Activated B cell treated with CpG ODN at 0.5 μM for 24 hours (primary cell): Measurements from ENCODE around the gene CLEC20A. TPM values are rescaled to one million over a fixed set of nuclear protein-coding genes. Genes with fewer than 3 reads are reported as not detected.

Experiments
- ATAC-seq: fragments of 200-7000 bp; cut with Tn5 transposase; one replicate; pipeline ENCODE4 v1.10.0; 2021; ENCODE audit warnings: low read depth, mild to moderate bottlenecking, moderate library complexity
- CTCF ChIA-PET: fragments of 350-600 bp; sonication (Branson Sonifier 250); formaldehyde crosslinking; loops from one replicate; lab custom pipeline; 2021; ENCODE audit warnings: antibody characterized with exemption; lab: Charles Lee
- POLR2A ChIA-PET: fragments of 350-600 bp; sonication (Branson Sonifier 250); formaldehyde crosslinking; loops from one replicate; lab custom pipeline; 2021; ENCODE audit warnings: antibody characterized with exemption; lab: Charles Lee
- DNase-seq: peaks from one replicate; pipeline ENCODE4 v3.0.0; 2022
- H3K27ac Mint-ChIP-seq: one replicate; pipeline ENCODE4 v1.8.0; 2020; ENCODE audit warnings: mixed read lengths
- H3K27me3 Mint-ChIP-seq: one replicate; pipeline ENCODE4 v1.8.0; 2021; ENCODE audit warnings: mixed read lengths
- H3K36me3 Mint-ChIP-seq: one replicate; pipeline ENCODE4 v1.8.0; 2021; ENCODE audit warnings: low read depth, mixed read lengths
- H3K4me1 Mint-ChIP-seq: one replicate; pipeline ENCODE4 v1.8.0; 2021; ENCODE audit warnings: mixed read lengths
- H3K4me3 Mint-ChIP-seq: one replicate; pipeline ENCODE4 v1.8.0; 2020; ENCODE audit warnings: mild to moderate bottlenecking, mixed read lengths
- H3K9me3 Mint-ChIP-seq: one replicate; pipeline ENCODE4 v1.8.0; 2020; ENCODE audit warnings: mixed read lengths
- intact Hi-C: fragments of 100-400 bp; cut with micrococcal nuclease; formaldehyde crosslinking; loops from one replicate; pipeline ENCODE4 v1.15.1; 2024
- total RNA-seq: library from RNA; stranded (reverse); gene quantifications from 2 replicates; pipeline ENCODE4 v1.2.3, GENCODE V29; 2022
- TF ChIP-seq, protein P1 (sequence below): fragments of 200-600 bp; IDR thresholded peaks from one replicate; pipeline ENCODE4 v1.8.0; 2022; ENCODE audit warnings: antibody characterized with exemption, mild to moderate bottlenecking

CLEC20A gene
- total RNA-seq, 1 donor from 2014 or later, result 1.7 TPM

DNA sequence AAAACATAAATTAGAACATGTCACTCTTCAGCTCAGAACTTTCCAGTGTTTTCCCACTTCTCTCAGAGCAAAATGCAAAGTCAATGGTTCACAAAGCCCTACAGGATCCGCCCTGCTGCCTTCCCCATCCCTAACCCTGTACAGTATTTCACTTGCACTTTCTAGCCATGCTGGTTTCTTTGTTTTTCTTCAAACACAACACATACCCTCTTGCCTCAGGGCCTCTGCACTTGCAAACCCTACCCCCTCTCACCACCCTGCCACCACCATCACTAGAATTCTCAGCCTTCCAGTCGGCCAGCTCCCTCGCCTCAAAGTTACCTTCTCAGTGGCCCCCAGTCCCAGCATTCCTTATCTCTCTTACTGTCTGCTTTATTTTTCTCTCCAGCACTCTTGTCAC lies 33.7 kb upstream of the CLEC20A start:
- H3K4me1 Mint-ChIP-seq, result peaks cover 4% of the 10 kb centered on the region
- DNase-seq (no peak), ATAC-seq (no peak)
- intact Hi-C loops, result loop anchor here (5.0 kb wide), 1 partner anchor 592 kb away; no protein-coding TSS in a partner anchor
- no peak overlapping the region for H3K4me3 Mint-ChIP-seq
- H3K27ac Mint-ChIP-seq, result no peak overlapping the region
- POLR2A ChIA-PET, result no interaction called here
- CTCF ChIA-PET, result interaction anchor here (0.7 to 7.9 kb wide), 4 partner anchors 220 to 477 kb away, joined by 3 to 207 read pairs (median 4); no protein-coding TSS in a partner anchor
- H3K36me3 Mint-ChIP-seq, result no peaks in the 10 kb centered on the region
- TF ChIP-seq, protein P1, sequence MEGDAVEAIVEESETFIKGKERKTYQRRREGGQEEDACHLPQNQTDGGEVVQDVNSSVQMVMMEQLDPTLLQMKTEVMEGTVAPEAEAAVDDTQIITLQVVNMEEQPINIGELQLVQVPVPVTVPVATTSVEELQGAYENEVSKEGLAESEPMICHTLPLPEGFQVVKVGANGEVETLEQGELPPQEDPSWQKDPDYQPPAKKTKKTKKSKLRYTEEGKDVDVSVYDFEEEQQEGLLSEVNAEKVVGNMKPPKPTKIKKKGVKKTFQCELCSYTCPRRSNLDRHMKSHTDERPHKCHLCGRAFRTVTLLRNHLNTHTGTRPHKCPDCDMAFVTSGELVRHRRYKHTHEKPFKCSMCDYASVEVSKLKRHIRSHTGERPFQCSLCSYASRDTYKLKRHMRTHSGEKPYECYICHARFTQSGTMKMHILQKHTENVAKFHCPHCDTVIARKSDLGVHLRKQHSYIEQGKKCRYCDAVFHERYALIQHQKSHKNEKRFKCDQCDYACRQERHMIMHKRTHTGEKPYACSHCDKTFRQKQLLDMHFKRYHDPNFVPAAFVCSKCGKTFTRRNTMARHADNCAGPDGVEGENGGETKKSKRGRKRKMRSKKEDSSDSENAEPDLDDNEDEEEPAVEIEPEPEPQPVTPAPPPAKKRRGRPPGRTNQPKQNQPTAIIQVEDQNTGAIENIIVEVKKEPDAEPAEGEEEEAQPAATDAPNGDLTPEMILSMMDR, result no peak
- H3K27me3 Mint-ChIP-seq, result no peaks in the 10 kb centered on the region
- no peaks in the 10 kb centered on the region for H3K9me3 Mint-ChIP-seq

DNA sequence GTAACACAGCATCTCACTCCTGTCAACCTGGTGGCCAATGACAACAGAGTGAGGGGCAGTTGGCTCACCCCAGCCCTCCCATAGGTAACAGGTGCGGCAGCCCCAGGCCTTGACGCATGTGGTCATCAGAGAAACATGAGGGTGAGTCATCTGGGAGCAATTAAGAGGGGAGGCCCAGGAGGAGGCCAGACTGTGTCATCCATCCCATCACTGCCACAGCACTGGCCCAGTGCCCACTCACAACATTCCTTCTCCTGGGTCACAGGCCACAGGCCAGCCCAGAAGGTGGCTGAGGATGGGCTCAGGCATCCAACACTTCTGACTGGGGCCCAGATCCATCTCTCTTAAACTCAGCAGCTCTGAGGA lies 33.3 kb upstream of the CLEC20A start:
- TF ChIP-seq, protein P1, result no peak
- DNase-seq (no peak), ATAC-seq (no peak)
- ChIA-PET POLR2A (no interaction called here), CTCF (interaction anchor here (0.7 to 7.9 kb wide), 4 partner anchors 220 to 478 kb away, joined by 3 to 207 read pairs (median 4); no protein-coding TSS in a partner anchor)
- H3K27me3 Mint-ChIP-seq, result no peaks in the 10 kb centered on the region
- no peak overlapping the region for H3K4me3 Mint-ChIP-seq
- intact Hi-C loops, result loop anchor here (5.0 kb wide), 1 partner anchor 592 kb away; no protein-coding TSS in a partner anchor
- peaks cover 4% of the 10 kb centered on the region for H3K4me1 Mint-ChIP-seq
- no peaks in the 10 kb centered on the region for H3K9me3 Mint-ChIP-seq
- H3K27ac Mint-ChIP-seq, result no peak overlapping the region
- H3K36me3 Mint-ChIP-seq, result no peaks in the 10 kb centered on the region

DNA sequence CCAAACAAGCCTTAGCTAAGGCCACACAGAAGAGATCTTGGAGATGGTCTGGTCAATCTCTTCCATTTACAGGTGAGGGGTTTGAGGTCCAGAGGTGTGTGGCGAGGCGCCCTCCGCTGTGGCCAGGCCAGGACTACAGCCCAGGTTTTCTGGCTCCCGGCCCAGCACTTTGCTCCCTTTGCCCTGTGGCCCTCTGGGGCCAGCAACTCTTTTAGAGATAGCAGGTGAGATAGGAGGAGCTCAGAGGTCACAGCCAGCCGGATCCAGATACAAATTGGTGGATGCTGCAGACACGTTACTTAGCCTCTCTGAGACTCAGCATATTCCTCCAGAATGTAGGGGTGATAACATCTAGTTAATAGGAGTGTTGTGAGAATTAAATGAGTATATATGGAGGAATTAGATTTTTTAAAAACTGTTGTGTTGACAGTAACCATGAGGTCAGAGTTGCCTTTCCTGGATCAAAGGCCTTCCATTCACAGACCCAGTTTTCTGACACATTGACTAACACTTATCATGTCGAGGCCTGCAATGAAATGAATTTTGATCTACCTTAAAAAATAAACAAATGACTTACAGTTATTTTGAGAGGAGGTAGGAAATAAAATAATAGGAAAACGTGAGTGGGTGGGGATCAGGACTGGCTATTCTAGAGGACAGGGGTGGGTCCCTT lies 32.7 kb upstream of the CLEC20A start:
- Mint-ChIP-seq H3K4me3 (no peak overlapping the region), H3K4me1 (peaks cover 4% of the 10 kb centered on the region), H3K36me3 (no peaks in the 10 kb centered on the region), H3K9me3 (peaks cover 3% of the 10 kb centered on the region), H3K27me3 (no peaks in the 10 kb centered on the region), H3K27ac (no peak overlapping the region)
- CTCF ChIA-PET, result interaction anchor here (1.0 to 7.9 kb wide), 3 partner anchors 229 to 478 kb away, joined by 3 to 207 read pairs (median 4); no protein-coding TSS in a partner anchor
- no peak for DNase-seq
- ATAC-seq, result no peak
- intact Hi-C loops, result loop anchor here (5.0 kb wide), 1 partner anchor 593 kb away; no protein-coding TSS in a partner anchor
- POLR2A ChIA-PET, result no interaction called here
- TF ChIP-seq, protein P1, result no peak

DNA sequence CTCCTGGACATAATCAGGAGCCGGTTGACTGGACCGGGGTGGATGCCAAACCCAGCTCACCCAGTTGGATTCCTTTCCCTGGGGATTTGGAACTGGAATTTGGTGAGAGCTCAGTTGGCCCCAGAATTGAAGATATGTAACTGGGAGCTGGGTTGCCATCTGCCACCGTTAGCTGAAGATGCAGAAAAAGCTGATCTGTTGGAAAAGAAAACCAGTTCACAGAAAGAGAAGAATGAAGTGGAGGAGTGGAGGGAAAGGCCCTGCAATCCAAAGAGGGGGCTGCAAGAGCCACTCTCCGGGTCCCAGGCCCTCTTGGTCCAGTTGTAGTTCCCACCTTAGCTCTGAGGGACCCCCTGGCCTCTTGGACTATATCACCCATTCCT lies 32.2 kb upstream of the CLEC20A start:
- no peak overlapping the region for H3K4me3 Mint-ChIP-seq
- H3K27ac Mint-ChIP-seq, result no peak overlapping the region
- POLR2A ChIA-PET, result no interaction called here
- peaks cover 3% of the 10 kb centered on the region for H3K9me3 Mint-ChIP-seq
- TF ChIP-seq, protein P1, result no peak
- no peak for DNase-seq
- peaks cover 4% of the 10 kb centered on the region for H3K4me1 Mint-ChIP-seq
- intact Hi-C loops, result no loop called here
- CTCF ChIA-PET, result interaction anchor here (7.9 kb wide), 1 partner anchor 473 kb away, joined by 207 read pairs; no protein-coding TSS in a partner anchor
- ATAC-seq, result no peak
- no peaks in the 10 kb centered on the region for H3K27me3 Mint-ChIP-seq
- H3K36me3 Mint-ChIP-seq, result no peaks in the 10 kb centered on the region

DNA sequence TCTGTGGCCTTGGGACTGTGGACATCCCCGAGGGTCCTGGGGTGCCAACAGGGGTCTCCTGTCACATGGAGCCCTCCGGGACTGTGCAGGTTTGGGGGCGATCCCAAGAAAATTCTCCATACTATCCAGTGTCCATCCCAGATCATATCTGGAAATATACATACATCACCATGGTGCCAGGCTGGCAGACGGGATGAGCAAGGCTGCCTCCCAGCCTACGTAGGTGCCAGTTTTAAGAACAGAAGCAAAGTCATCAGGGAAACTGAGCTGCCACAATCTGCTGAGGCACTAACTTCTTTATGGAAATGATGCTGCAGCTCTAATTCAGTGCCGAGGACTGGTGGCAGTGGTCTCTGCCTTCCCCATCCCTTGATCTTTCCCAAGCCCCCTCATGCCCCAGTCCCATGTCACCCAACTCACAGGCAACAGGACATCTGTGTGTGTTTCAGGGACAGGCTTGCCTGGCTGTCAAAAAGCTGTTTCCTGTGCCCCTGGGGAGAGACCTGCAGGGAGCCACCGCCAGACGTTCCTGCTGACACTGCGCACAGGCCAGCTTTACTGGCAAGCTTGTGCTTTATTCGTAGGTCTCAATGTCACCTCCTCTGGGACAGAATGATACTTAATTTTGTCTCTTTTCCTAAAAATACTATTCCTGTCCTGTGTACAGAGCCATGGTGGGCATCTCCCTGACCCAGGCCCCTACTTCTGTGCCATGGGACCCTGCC lies 31.6 kb upstream of the CLEC20A start:
- H3K9me3 Mint-ChIP-seq, result peaks cover 3% of the 10 kb centered on the region
- H3K4me3 Mint-ChIP-seq, result no peak overlapping the region
- peaks cover 4% of the 10 kb centered on the region for H3K4me1 Mint-ChIP-seq
- no peaks in the 10 kb centered on the region for H3K27me3 Mint-ChIP-seq
- H3K27ac Mint-ChIP-seq, result no peak overlapping the region
- intact Hi-C loops, result no loop called here
- ChIA-PET CTCF (interaction anchor here (7.9 kb wide), 1 partner anchor 474 kb away, joined by 207 read pairs; no protein-coding TSS in a partner anchor), POLR2A (no interaction called here)
- no peaks in the 10 kb centered on the region for H3K36me3 Mint-ChIP-seq
- TF ChIP-seq, protein P1, result no peak
- ATAC-seq (no peak), DNase-seq (no peak)
